Mesenchymal stem cell (in vitro differentiated cells and primary cell): ENCODE data around the gene PARVB.

Experiments
- DNase-seq: peaks from one replicate; pipeline ENCODE4 v3.0.0-alpha.2; 2013
- H2AFZ ChIP-seq: one replicate; pipeline ENCODE4 v1.6.1; 2013; ENCODE audit warnings: low read depth, mild to moderate bottlenecking, control low read depth, inconsistent platforms, low read length, moderate library complexity
- H2AK5ac ChIP-seq: 2 replicates; pipeline ENCODE4 v1.6.1; 2013; ENCODE audit warnings: low read length, moderate library complexity, mild to moderate bottlenecking, inconsistent platforms; ENCODE audit not compliant: severe bottlenecking
- H2BK120ac ChIP-seq: one replicate; pipeline ENCODE4 v1.6.1; 2013; ENCODE audit warnings: low read depth, mild to moderate bottlenecking, inconsistent platforms, low read length, moderate library complexity
- H2BK12ac ChIP-seq, 2 experiments: one replicate each; pipeline ENCODE4 v1.6.1; 2013; ENCODE audit warnings: inconsistent platforms in 2 of 2, low read length in 2 of 2, mild to moderate bottlenecking in 2 of 2, moderate library complexity in 2 of 2, control low read depth in 1 of 2
- H2BK15ac ChIP-seq: one replicate; pipeline ENCODE4 v1.6.1; 2013; ENCODE audit warnings: mild to moderate bottlenecking, low read depth, inconsistent platforms; ENCODE audit not compliant: poor library complexity, severe bottlenecking
- H2BK5ac ChIP-seq: 2 replicates; pipeline ENCODE4 v1.6.1; 2013; ENCODE audit warnings: low read depth, mild to moderate bottlenecking, low read length, control low read depth, inconsistent platforms; ENCODE audit not compliant: poor library complexity, severe bottlenecking
- H3K14ac ChIP-seq, 2 experiments: one replicate each; pipeline ENCODE4 v1.6.1; 2013; ENCODE audit warnings: inconsistent platforms in 2 of 2, low read length in 2 of 2, control low read depth in 1 of 2, mild to moderate bottlenecking in 1 of 2, moderate library complexity in 1 of 2
- H3K18ac ChIP-seq, 2 experiments: one replicate each; pipeline ENCODE4 v1.6.1; 2013; ENCODE audit warnings: inconsistent platforms in 2 of 2, low read length in 2 of 2, control low read depth in 1 of 2, low read depth in 1 of 2, mild to moderate bottlenecking in 1 of 2
- H3K23ac ChIP-seq, 2 experiments: one replicate each; pipeline ENCODE4 v1.6.1; 2013; ENCODE audit warnings: inconsistent platforms in 2 of 2, low read length in 2 of 2, mild to moderate bottlenecking in 2 of 2, moderate library complexity in 2 of 2, control low read depth in 1 of 2
- H3K27ac ChIP-seq: 2 replicates; pipeline ENCODE4 v1.5.1; 2013; ENCODE audit warnings: mild to moderate bottlenecking, moderate library complexity, low read length, control low read depth, inconsistent platforms; ENCODE audit not compliant: poor library complexity, severe bottlenecking
- H3K27me3 ChIP-seq, 2 experiments: 2 replicates each; pipeline versions ENCODE4 v1.6.1 to v1.7.0; 2013; ENCODE audit warnings: low read length in 2 of 2, mild to moderate bottlenecking in 2 of 2, moderate library complexity in 2 of 2, control low read depth in 1 of 2, inconsistent platforms in 1 of 2; ENCODE audit not compliant: control insufficient read depth in 1 of 2, insufficient read depth in 1 of 2
- H3K36me3 ChIP-seq, 2 experiments: 2 replicates each; pipeline versions ENCODE4 v1.6.1 to v1.7.0; 2013; ENCODE audit warnings: low read length in 2 of 2, control low read depth in 1 of 2, inconsistent platforms in 1 of 2, low read depth in 1 of 2, mild to moderate bottlenecking in 1 of 2; ENCODE audit not compliant: insufficient read depth in 2 of 2, control insufficient read depth in 1 of 2
- H3K4ac ChIP-seq, 2 experiments: one replicate each; pipeline ENCODE4 v1.6.1; 2013; ENCODE audit warnings: inconsistent platforms in 2 of 2, low read length in 2 of 2, mild to moderate bottlenecking in 2 of 2, moderate library complexity in 2 of 2, control low read depth in 1 of 2, low read depth in 1 of 2
- H3K4me1 ChIP-seq: 2 replicates; pipeline ENCODE4 v1.6.1; 2013; ENCODE audit warnings: low read depth, low read length, control low read depth; ENCODE audit not compliant: control insufficient read depth, insufficient read depth
- H3K4me2 ChIP-seq: 2 replicates; pipeline ENCODE4 v1.6.1; 2013; ENCODE audit warnings: low read length, mild to moderate bottlenecking, inconsistent platforms; ENCODE audit not compliant: poor library complexity, severe bottlenecking
- H3K4me3 ChIP-seq, 2 experiments: 2 replicates each; pipeline versions ENCODE4 v1.5.1 to v1.7.0; 2013; ENCODE audit warnings: low read length in 2 of 2, mild to moderate bottlenecking in 2 of 2, control low read depth in 1 of 2, low read depth in 1 of 2; ENCODE audit not compliant: insufficient read depth in 1 of 2
- H3K79me1 ChIP-seq: replicated peaks from 2 replicates; pipeline ENCODE4 v1.6.1; 2013; ENCODE audit warnings: mild to moderate bottlenecking, control low read depth, low read length, inconsistent platforms; ENCODE audit not compliant: poor library complexity, severe bottlenecking
- H3K9ac ChIP-seq: 2 replicates; pipeline ENCODE4 v1.7.0; 2013; ENCODE audit warnings: mild to moderate bottlenecking, low read length, moderate library complexity
- H3K9me3 ChIP-seq: 2 replicates; pipeline ENCODE4 v1.7.0; 2013; ENCODE audit warnings: mild to moderate bottlenecking, low read length; ENCODE audit not compliant: control insufficient read depth
- H4K8ac ChIP-seq: one replicate; pipeline ENCODE4 v1.6.1; 2013; ENCODE audit warnings: inconsistent platforms, mild to moderate bottlenecking, low read length, moderate library complexity
- H4K91ac ChIP-seq: one replicate; pipeline ENCODE4 v1.6.1; 2013; ENCODE audit warnings: mild to moderate bottlenecking, low read length, inconsistent platforms
- WGBS: methylation state at CpG from one replicate; pipeline ENCODE4 v1.1.7; 2013; ENCODE audit warnings: mixed read lengths; 5-methylcytosine and 5-hydroxymethylcytosine counted together

The PARVB gene

GRCh38 chr22:44157916-44158618, 134.0 kb downstream of the PARVB start:
- H2BK12ac ChIP-seq, result no peak overlapping the region
- no peak overlapping the region for H3K18ac ChIP-seq
- H3K36me3 ChIP-seq, result peaks cover 0 to 16% of the 10 kb centered on the region in 2 experiments
- H3K4me3 ChIP-seq, result no peak overlapping the region
- H2BK5ac ChIP-seq, result no peak overlapping the region
- DNase-seq, result no peak
- no peak overlapping the region for H4K8ac ChIP-seq
- H3K23ac ChIP-seq, result no peak overlapping the region
- H3K9me3 ChIP-seq, result no peaks in the 10 kb centered on the region
- H3K4ac ChIP-seq, result no peak overlapping the region
- H2BK120ac ChIP-seq, result no peak overlapping the region
- peaks cover 32% of the 10 kb centered on the region for H3K4me1 ChIP-seq
- peaks cover 0 to 16% of the 10 kb centered on the region in 2 experiments for H3K27me3 ChIP-seq
- 94% methylated on average over 13 of the region's 13 CpGs for WGBS
- no peak overlapping the region for H2BK15ac ChIP-seq
- H3K79me1 ChIP-seq, result no peaks in the 10 kb centered on the region
- H4K91ac ChIP-seq, result no peak overlapping the region
- no peak overlapping the region for H3K14ac ChIP-seq
- H3K9ac ChIP-seq, result no peak overlapping the region
- H3K27ac ChIP-seq, result no peak overlapping the region
- H2AK5ac ChIP-seq, result no peak overlapping the region
- H2AFZ ChIP-seq, result no peak overlapping the region
- no peak overlapping the region for H3K4me2 ChIP-seq

DNA sequence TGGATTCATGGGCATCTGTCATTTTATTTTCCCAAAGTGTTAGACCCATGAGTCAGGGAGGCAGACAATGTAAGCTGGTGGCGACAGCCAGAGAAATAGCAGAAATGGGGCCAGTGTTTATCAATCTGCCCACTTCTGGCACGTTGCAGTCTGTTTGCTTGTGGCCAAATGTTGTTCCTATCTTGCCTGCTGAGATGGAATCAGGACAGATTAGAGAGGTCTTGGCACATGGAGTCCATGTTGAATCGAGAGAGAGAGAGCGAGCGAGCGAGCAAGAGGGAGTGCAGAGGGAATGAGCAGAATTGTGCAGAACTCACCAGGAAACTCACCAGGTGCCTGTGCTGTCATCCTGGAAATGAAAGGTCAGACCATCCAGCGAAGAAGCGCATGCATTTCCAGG, 134.7 kb downstream of the PARVB start:
- WGBS, result 93% methylated on average over 8 of the region's 8 CpGs
- Histone ChIP-seq H3K9ac (no peak overlapping the region), H2BK5ac (no peak overlapping the region), H3K79me1 (no peaks in the 10 kb centered on the region), H4K8ac (no peak overlapping the region), H3K4ac (no peak overlapping the region), H3K9me3 (no peaks in the 10 kb centered on the region), H3K4me1 (peaks cover 30% of the 10 kb centered on the region), H3K23ac (no peak overlapping the region), H2AK5ac (no peak overlapping the region), H3K27ac (no peak overlapping the region), H3K4me2 (no peak overlapping the region), H3K27me3 (peaks cover 0 to 16% of the 10 kb centered on the region in 2 experiments), H3K18ac (no peak overlapping the region), H4K91ac (no peak overlapping the region), H3K4me3 (no peak overlapping the region), H3K36me3 (peaks cover 0 to 13% of the 10 kb centered on the region in 2 experiments), H2BK120ac (no peak overlapping the region), H2BK15ac (no peak overlapping the region), H2AFZ (no peak overlapping the region), H2BK12ac (no peak overlapping the region), H3K14ac (no peak overlapping the region)
- no peak for DNase-seq

- H2BK5ac ChIP-seq, result no peak overlapping the region
- no peaks in the 10 kb centered on the region for H3K9me3 ChIP-seq
- H3K27ac ChIP-seq, result no peak overlapping the region
- H2BK12ac ChIP-seq, result no peak overlapping the region
- H2BK120ac ChIP-seq, result no peak overlapping the region
- peaks cover 0 to 11% of the 10 kb centered on the region in 2 experiments for H3K36me3 ChIP-seq
- H3K4me3 ChIP-seq, result no peak overlapping the region
- no peak overlapping the region for H3K23ac ChIP-seq
- H4K8ac ChIP-seq, result no peak overlapping the region
- H3K27me3 ChIP-seq, result peaks cover 0 to 16% of the 10 kb centered on the region in 2 experiments
- H3K14ac ChIP-seq, result no peak overlapping the region
- no peak overlapping the region for H2AK5ac ChIP-seq
- no peak overlapping the region for H2AFZ ChIP-seq
- H3K18ac ChIP-seq, result no peak overlapping the region
- H3K4me2 ChIP-seq, result no peak overlapping the region
- H3K4me1 ChIP-seq, result peaks cover 28% of the 10 kb centered on the region
- H3K4ac ChIP-seq, result no peak overlapping the region
- no peak overlapping the region for H2BK15ac ChIP-seq
- no peaks in the 10 kb centered on the region for H3K79me1 ChIP-seq
- WGBS, result 88% methylated on average over 7 of the region's 7 CpGs
- DNase-seq, result no peak
- no peak overlapping the region for H4K91ac ChIP-seq
- H3K9ac ChIP-seq, result no peak overlapping the region
These were observed 135.1 kb downstream of the PARVB start for GRCh38 chr22:44159221-44159620.

- no peaks in the 10 kb centered on the region for H3K79me1 ChIP-seq
- peaks cover 0 to 16% of the 10 kb centered on the region in 2 experiments for H3K27me3 ChIP-seq
- H3K23ac ChIP-seq, result no peak overlapping the region
- peaks cover 0 to 11% of the 10 kb centered on the region in 2 experiments for H3K36me3 ChIP-seq
- no peak overlapping the region for H3K27ac ChIP-seq
- peaks cover 23% of the 10 kb centered on the region for H3K4me1 ChIP-seq
- no peak overlapping the region for H3K14ac ChIP-seq
- no peak for DNase-seq
- no peak overlapping the region for H2AK5ac ChIP-seq
- 84% methylated on average over 7 of the region's 7 CpGs for WGBS
- no peak overlapping the region for H3K4me3 ChIP-seq
- no peak overlapping the region for H2AFZ ChIP-seq
- H2BK12ac ChIP-seq, result no peak overlapping the region
- H3K4ac ChIP-seq, result no peak overlapping the region
- no peaks in the 10 kb centered on the region for H3K9me3 ChIP-seq
- H4K8ac ChIP-seq, result no peak overlapping the region
- H2BK5ac ChIP-seq, result no peak overlapping the region
- H2BK120ac ChIP-seq, result no peak overlapping the region
- no peak overlapping the region for H2BK15ac ChIP-seq
- no peak overlapping the region for H4K91ac ChIP-seq
- H3K18ac ChIP-seq, result no peak overlapping the region
- no peak overlapping the region for H3K4me2 ChIP-seq
- no peak overlapping the region for H3K9ac ChIP-seq
These were observed 135.7 kb downstream of the PARVB start for GRCh38 chr22:44159811-44160210.
